ENCODE results near the gene AK2.

Gene AK2

DNA sequence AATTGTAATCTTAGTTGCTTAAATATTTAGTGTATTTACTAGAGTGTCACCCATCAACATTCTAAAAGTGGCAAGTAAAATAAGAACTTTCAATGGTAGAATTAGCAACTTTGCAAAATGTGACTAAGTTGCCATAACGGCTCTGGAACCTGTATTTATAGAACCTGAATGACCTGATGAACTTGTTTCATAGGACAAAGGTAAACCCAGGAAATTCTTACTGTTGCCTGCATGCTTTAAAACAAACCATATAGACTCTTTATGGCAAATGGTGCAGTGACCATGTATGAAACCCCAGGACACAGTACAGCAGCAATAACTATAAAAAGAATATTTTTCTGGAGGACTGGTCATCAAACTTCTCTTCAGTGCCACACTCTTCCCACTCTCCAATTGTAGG, 22.9 kb downstream of the AK2 start:
- H3K4me1 ChIP-seq (ENCODE audit: low read depth, poor library complexity, severe bottlenecking): no peaks in the 10 kb centered on the region
- no peaks in the 10 kb centered on the region for H3K27me3 ChIP-seq (ENCODE audit: insufficient read depth, low read depth)
- H3K9ac ChIP-seq: no peak overlapping the region
- H3K4me2 ChIP-seq: no peak overlapping the region
- H3K79me2 ChIP-seq (ENCODE audit: insufficient read depth, low read depth): no peaks in the 10 kb centered on the region
- H3K27ac ChIP-seq: no peak overlapping the region
- no peak overlapping the region for H3K4me3 ChIP-seq (IDR thresholded peaks at IDR 0.05; ENCODE audit: insufficient read depth, low read depth, low read length)
- TF ChIP-seq, protein P1, sequence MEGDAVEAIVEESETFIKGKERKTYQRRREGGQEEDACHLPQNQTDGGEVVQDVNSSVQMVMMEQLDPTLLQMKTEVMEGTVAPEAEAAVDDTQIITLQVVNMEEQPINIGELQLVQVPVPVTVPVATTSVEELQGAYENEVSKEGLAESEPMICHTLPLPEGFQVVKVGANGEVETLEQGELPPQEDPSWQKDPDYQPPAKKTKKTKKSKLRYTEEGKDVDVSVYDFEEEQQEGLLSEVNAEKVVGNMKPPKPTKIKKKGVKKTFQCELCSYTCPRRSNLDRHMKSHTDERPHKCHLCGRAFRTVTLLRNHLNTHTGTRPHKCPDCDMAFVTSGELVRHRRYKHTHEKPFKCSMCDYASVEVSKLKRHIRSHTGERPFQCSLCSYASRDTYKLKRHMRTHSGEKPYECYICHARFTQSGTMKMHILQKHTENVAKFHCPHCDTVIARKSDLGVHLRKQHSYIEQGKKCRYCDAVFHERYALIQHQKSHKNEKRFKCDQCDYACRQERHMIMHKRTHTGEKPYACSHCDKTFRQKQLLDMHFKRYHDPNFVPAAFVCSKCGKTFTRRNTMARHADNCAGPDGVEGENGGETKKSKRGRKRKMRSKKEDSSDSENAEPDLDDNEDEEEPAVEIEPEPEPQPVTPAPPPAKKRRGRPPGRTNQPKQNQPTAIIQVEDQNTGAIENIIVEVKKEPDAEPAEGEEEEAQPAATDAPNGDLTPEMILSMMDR (conservative IDR thresholded peaks at IDR 0.05; ENCODE audit: low read depth, low read length): no peak
- H3K36me3 ChIP-seq (ENCODE audit: insufficient read depth): peaks cover 10% of the 10 kb centered on the region; the same call in 1 of the 2 replicates
- no peaks in the 10 kb centered on the region for H4K20me1 ChIP-seq (ENCODE audit: insufficient read depth)
- H2AFZ ChIP-seq (ENCODE audit: low read depth): no peak overlapping the region

DNA sequence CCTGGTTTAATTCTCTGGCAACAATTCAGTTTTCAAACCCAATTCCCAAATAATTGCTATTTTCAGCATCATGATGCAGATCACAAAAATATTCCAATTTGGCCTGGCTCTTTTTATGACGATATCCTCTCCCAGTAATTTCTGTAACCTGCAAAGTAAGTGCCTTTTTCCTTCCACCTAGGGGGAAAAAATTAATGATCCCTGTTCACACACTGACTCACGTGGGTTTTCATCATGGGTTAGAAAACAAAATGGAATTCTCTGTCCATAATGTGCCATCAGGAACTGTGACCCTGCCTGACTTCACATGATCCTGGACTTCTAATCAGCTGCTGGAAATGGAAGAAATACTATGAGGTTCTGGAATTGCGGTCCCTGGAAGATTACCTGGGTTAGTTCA, 24.5 kb downstream of the AK2 start:
- Histone ChIP-seq H4K20me1 (ENCODE audit: insufficient read depth) (no peaks in the 10 kb centered on the region), H2AFZ (ENCODE audit: low read depth) (no peak overlapping the region), H3K27me3 (ENCODE audit: insufficient read depth, low read depth) (no peaks in the 10 kb centered on the region), H3K4me3 (IDR thresholded peaks at IDR 0.05; ENCODE audit: insufficient read depth, low read depth, low read length) (no peak overlapping the region), H3K36me3 (ENCODE audit: insufficient read depth) (peaks cover 10% of the 10 kb centered on the region; the same call in 1 of the 2 replicates), H3K9ac (no peak overlapping the region), H3K27ac (no peak overlapping the region), H3K4me1 (ENCODE audit: low read depth, poor library complexity, severe bottlenecking) (no peaks in the 10 kb centered on the region), H3K79me2 (ENCODE audit: insufficient read depth, low read depth) (no peaks in the 10 kb centered on the region), H3K4me2 (no peak overlapping the region)
- TF ChIP-seq, protein P1 (conservative IDR thresholded peaks at IDR 0.05; ENCODE audit: low read depth, low read length): no peak

DNA sequence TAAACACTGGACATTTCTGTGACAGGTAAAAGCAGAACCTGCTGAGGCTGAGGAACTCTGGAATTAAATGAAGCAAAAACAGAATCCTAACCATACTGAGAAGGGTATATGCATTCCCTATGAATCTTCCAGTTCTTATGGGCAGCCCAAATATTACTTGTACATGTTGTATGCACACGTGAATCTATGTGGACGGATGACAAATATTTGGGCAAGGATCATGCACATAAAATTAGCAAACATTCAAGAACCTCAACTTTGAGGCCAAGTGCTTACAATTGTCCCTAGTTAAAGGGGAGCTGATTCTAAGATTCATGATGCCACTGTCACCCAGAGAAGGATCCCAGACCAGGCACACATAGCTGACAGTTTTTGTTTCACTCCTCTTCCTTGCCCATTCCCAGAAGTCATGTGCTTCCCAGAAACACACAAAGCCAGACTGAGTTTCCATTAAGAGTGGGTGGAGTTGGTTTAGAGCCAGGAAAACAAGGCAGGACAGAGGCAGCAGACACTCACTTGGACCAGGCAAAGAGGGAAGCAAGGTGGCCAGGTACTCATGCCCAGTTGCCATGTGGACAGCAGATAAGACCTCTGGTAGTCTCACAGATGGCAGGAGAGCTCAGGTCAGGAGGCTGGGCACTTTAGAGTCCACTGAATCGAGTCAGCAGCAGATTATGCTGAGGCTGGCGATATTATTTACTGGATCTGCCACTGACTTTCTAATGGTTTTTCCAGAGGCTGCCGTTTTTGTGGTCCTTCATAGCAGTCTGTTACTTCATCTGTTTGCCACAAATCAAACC, 25.6 kb downstream of the AK2 start:
- no peaks in the 10 kb centered on the region for H4K20me1 ChIP-seq (ENCODE audit: insufficient read depth)
- no peak overlapping the region for H3K9ac ChIP-seq
- H3K36me3 ChIP-seq (ENCODE audit: insufficient read depth): peaks cover 10% of the 10 kb centered on the region; the same call in 1 of the 2 replicates
- no peak overlapping the region for H3K27ac ChIP-seq
- no peaks in the 10 kb centered on the region for H3K79me2 ChIP-seq (ENCODE audit: insufficient read depth, low read depth)
- H3K27me3 ChIP-seq (ENCODE audit: insufficient read depth, low read depth): no peaks in the 10 kb centered on the region
- no peak overlapping the region for H3K4me3 ChIP-seq (IDR thresholded peaks at IDR 0.05; ENCODE audit: insufficient read depth, low read depth, low read length)
- H3K4me2 ChIP-seq: no peak overlapping the region
- H3K4me1 ChIP-seq (ENCODE audit: low read depth, poor library complexity, severe bottlenecking): no peaks in the 10 kb centered on the region
- TF ChIP-seq, protein P1 (conservative IDR thresholded peaks at IDR 0.05; ENCODE audit: low read depth, low read length): no peak
- H2AFZ ChIP-seq (ENCODE audit: low read depth): no peak overlapping the region

DNA sequence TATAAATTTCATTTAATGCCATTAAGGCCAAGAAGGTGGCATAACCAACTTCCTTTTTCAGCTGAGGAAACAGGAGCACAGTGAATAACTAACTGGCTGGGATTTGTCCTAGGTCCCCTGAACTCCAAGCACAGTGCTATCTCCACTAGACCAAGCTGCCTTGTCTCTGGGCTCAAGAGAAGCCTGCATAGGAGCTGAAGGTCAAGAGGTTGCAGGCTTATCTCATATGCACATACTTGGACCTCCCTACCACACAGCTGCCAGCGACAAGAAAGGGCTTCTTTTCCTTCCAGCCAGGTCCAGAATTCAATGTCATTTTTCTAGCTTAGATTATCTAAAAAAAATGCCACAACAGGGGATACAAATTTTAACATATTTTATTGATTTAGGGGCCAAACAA, 27.1 kb downstream of the AK2 start:
- no peak overlapping the region; the same call in 1 of the 2 replicates for H3K27ac ChIP-seq

More for the DNA sequence above, 27.1 kb downstream of the AK2 start:
- peaks cover 10% of the 10 kb centered on the region; the same call in 1 of the 2 replicates for H3K36me3 ChIP-seq (ENCODE audit: insufficient read depth)
- H3K4me1 ChIP-seq (ENCODE audit: low read depth, poor library complexity, severe bottlenecking): peaks cover 13% of the 10 kb centered on the region
- H3K27me3 ChIP-seq (ENCODE audit: insufficient read depth, low read depth): no peaks in the 10 kb centered on the region
- H3K4me2 ChIP-seq: no peak overlapping the region
- TF ChIP-seq, protein P1 (conservative IDR thresholded peaks at IDR 0.05; ENCODE audit: low read depth, low read length): no peak
- H2AFZ ChIP-seq (ENCODE audit: low read depth): no peak overlapping the region
- no peak overlapping the region for H3K4me3 ChIP-seq (IDR thresholded peaks at IDR 0.05; ENCODE audit: insufficient read depth, low read depth, low read length)
- H3K9ac ChIP-seq: no peak overlapping the region
- no peaks in the 10 kb centered on the region for H3K79me2 ChIP-seq (ENCODE audit: insufficient read depth, low read depth)
- H4K20me1 ChIP-seq (ENCODE audit: insufficient read depth): no peaks in the 10 kb centered on the region
